GM20000 (cell line): Measurements from ENCODE around the gene ATP1A4.

Experiments used
- DNase-seq: peaks from one replicate; pipeline ENCODE4 v3.0.0; 2012; ENCODE audit warnings: low spot score
- CTCF ChIP-seq: IDR thresholded peaks from 2 replicates; pipeline ENCODE4 v1.5.1; 2012; ENCODE audit warnings: mild to moderate bottlenecking, control low read depth; ENCODE audit errors: extremely low read depth, missing control alignments

The ATP1A4 gene

GRCh38 chr1:160158031-160158430 is 6.6 kb downstream of the ATP1A4 start:
- no peak for DNase-seq
- TF ChIP-seq CTCF: no peak

GRCh38 chr1:160158534-160158933 is 7.1 kb downstream of the ATP1A4 start:
- no peak for DNase-seq
- TF ChIP-seq CTCF: no peak

GRCh38 chr1:160159846-160160245 is 8.4 kb downstream of the ATP1A4 start:
- TF ChIP-seq CTCF: no peak
- no peak for DNase-seq

- TF ChIP-seq CTCF: peak; percentile 65
- DNase-seq: peak; percentile 48
Measured at GRCh38 chr1:160161965-160162705, 10.7 kb downstream of the ATP1A4 start.

- no peak for DNase-seq
- TF ChIP-seq CTCF: no peak
Measured at GRCh38 chr1:160162931-160163330, 11.5 kb downstream of the ATP1A4 start.

- DNase-seq: no peak
- no peak for TF ChIP-seq CTCF
Measured at GRCh38 chr1:160163615-160164014, 12.2 kb downstream of the ATP1A4 start.

GRCh38 chr1:160164121-160164520 is 12.7 kb downstream of the ATP1A4 start:
- DNase-seq: no peak

More at GRCh38 chr1:160164121-160164520, 12.7 kb downstream of the ATP1A4 start:
- TF ChIP-seq CTCF: no peak
